GM18858 (cell line): ENCODE measurements around the gene NPAS3.

Source experiments
- ATAC-seq: cut with Tn5 transposase; IDR thresholded peaks from one replicate; pipeline ENCODE4 v1.9.1; 2021; ENCODE audit not compliant: unreplicated experiment

NPAS3 gene

GRCh38 chr14:33505266-33505962, 566.7 kb downstream of the NPAS3 start:
- no peak for ATAC-seq

- ATAC-seq: no peak
Observed at GRCh38 chr14:33505963-33506329, 567.3 kb downstream of the NPAS3 start.

- ATAC-seq: no peak
Observed at GRCh38 chr14:33508126-33509062, 569.7 kb downstream of the NPAS3 start.

GRCh38 chr14:33509454-33509853, 570.8 kb downstream of the NPAS3 start:
- no peak for ATAC-seq

- no peak for ATAC-seq
Observed at GRCh38 chr14:33510063-33510481, 571.4 kb downstream of the NPAS3 start.

GRCh38 chr14:33510991-33511390, 572.3 kb downstream of the NPAS3 start:
- no peak for ATAC-seq

- ATAC-seq: no peak
Observed at GRCh38 chr14:33511851-33512640, 573.4 kb downstream of the NPAS3 start.

GRCh38 chr14:33515441-33515840, 576.8 kb downstream of the NPAS3 start:
- no peak for ATAC-seq

GRCh38 chr14:33515899-33516298, 577.2 kb downstream of the NPAS3 start:
- no peak for ATAC-seq

- no peak for ATAC-seq
Observed at GRCh38 chr14:33516898-33517436, 578.3 kb downstream of the NPAS3 start.

- no peak for ATAC-seq
Observed at GRCh38 chr14:33521192-33521591, 582.5 kb downstream of the NPAS3 start.

- no peak for ATAC-seq
Observed at GRCh38 chr14:33524244-33524643, 585.6 kb downstream of the NPAS3 start.

- ATAC-seq: no peak
Observed at GRCh38 chr14:33525626-33526025, 586.9 kb downstream of the NPAS3 start.

- no peak for ATAC-seq
Observed at GRCh38 chr14:33527023-33527634, 588.5 kb downstream of the NPAS3 start.

GRCh38 chr14:33528655-33529054, 590.0 kb downstream of the NPAS3 start:
- ATAC-seq: no peak

- ATAC-seq: no peak
Observed at GRCh38 chr14:33529787-33530757, 591.4 kb downstream of the NPAS3 start.

- ATAC-seq: no peak
Observed at GRCh38 chr14:33532553-33532952, 593.9 kb downstream of the NPAS3 start.

GRCh38 chr14:33534104-33534503, 595.4 kb downstream of the NPAS3 start:
- no peak for ATAC-seq

GRCh38 chr14:33534632-33535031, 596.0 kb downstream of the NPAS3 start:
- ATAC-seq: no peak
